Esophagus muscularis mucosa (tissue), 4 donors: ENCODE data around the gene NVL.

ENCODE experiments used
- EP300 ChIP-seq: sonication (generic); formaldehyde crosslinking; IDR thresholded peaks from one replicate; pipeline ENCODE4 v1.6.1; 2017; ENCODE audit warnings: antibody characterized with exemption
- POLR2A ChIP-seq: fragments of 450-650 bp; IDR thresholded peaks from one replicate; pipeline ENCODE4 v1.6.1; 2017; ENCODE audit warnings: antibody characterized with exemption, moderate library complexity, mild to moderate bottlenecking, low read depth
- POLR2AphosphoS5 ChIP-seq, 2 donors: sonication (generic); formaldehyde crosslinking; IDR thresholded peaks; one replicate each; pipeline ENCODE4 v1.6.1; 2017; ENCODE audit warnings: antibody characterized with exemption in 2 of 2
- TF ChIP-seq, protein P1 (sequence below), 3 experiments: fragments of 200-600 bp in 2 of 3; fragments of 450-650 bp in 1 of 3; sonication (generic) in 2 of 3; IDR thresholded peaks; one replicate each; pipeline ENCODE4 v1.5.1; 2017 to 2019; ENCODE audit warnings: antibody characterized with exemption in 3 of 3, mild to moderate bottlenecking in 2 of 3, moderate library complexity in 1 of 3

DNA sequence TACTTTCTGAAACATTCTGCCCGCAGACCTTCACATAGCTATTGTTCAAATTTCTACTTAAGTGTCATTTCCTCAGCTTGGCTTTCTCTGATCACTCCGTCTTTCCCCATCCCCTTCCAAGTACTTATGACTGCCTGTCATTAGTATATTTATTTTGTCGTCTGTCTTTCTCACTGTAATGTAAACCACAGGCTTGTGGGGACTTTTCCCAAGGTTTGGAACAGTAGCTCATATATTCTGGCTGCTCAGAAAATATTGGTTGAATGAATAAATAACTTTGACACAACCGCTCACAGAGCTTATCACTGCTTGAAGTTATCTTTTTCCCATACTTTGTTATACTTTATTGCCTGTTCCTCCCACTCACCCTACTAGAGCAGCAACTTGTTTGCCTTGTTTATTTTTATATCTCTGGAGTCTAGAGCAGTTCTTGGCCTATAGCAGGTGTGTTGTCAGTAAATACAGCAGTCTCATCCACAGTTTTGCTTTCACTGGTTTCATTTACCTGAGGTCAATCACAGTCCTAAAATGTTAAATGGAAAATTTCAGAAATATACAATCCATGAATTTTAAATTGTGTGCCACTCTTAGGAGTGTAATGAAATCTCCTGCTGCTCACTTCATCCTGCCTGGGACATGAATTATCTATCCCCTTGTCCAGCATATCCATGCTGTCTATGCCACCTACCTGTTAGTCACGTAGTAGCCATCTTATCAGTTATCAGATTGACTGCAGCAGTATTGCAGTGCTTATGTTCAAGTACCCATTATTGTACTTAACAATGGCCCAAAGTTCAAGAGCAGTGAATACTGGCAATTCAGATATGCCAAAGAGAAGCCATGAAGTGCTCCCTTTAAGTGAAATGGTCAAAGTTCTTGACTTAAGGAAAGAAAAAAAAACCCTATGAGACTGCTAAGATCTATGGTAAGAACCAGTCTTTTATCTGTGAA lies 24.3 kb upstream of the NVL start:
- TF ChIP-seq, protein P1, sequence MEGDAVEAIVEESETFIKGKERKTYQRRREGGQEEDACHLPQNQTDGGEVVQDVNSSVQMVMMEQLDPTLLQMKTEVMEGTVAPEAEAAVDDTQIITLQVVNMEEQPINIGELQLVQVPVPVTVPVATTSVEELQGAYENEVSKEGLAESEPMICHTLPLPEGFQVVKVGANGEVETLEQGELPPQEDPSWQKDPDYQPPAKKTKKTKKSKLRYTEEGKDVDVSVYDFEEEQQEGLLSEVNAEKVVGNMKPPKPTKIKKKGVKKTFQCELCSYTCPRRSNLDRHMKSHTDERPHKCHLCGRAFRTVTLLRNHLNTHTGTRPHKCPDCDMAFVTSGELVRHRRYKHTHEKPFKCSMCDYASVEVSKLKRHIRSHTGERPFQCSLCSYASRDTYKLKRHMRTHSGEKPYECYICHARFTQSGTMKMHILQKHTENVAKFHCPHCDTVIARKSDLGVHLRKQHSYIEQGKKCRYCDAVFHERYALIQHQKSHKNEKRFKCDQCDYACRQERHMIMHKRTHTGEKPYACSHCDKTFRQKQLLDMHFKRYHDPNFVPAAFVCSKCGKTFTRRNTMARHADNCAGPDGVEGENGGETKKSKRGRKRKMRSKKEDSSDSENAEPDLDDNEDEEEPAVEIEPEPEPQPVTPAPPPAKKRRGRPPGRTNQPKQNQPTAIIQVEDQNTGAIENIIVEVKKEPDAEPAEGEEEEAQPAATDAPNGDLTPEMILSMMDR (IDR thresholded peaks at IDR 0.05): no peak
- TF ChIP-seq POLR2A (no peak), POLR2AphosphoS5 (IDR thresholded peaks at IDR 0.05) (no peak), EP300 (no peak)
